ENCODE results near the gene GMDS. TPM values are rescaled to one million over a fixed set of nuclear protein-coding genes. Genes with fewer than 3 reads are reported as not detected.
A peak's percentile ranks its signal among the peaks of the same experiment; 100 is the strongest.

GMDS gene
- total and polyA plus RNA-seq, 2 of the 13 experiments (the other 11 are each of a cell fraction or from before 2014, with no cell fraction given) = 64.4 to 112 TPM

GRCh38 chr6:2245103-2245876 is at the start of gene GMDS (continued):
- TF ChIP-seq ATF7-NPFF (CRISPR knock-in tag; IDR thresholded peaks at IDR 0.05; ENCODE audit: low read depth) = peak; percentile 98
- peak; percentile 96; the same call in 1 of the 2 replicates for TF ChIP-seq FLYWCH1 (CRISPR knock-in tag; IDR thresholded peaks at IDR 0.05)
- TF ChIP-seq HIC2 (CRISPR knock-in tag; IDR thresholded peaks at IDR 0.05; ENCODE audit: low read depth) = peak; percentile 63
- no peak for TF ChIP-seq ZNF569 (CRISPR knock-in tag; IDR thresholded peaks at IDR 0.05; ENCODE audit: borderline replicate concordance)
- TF ChIP-seq JUN (CRISPR knock-in tag; IDR thresholded peaks at IDR 0.05) = 0 out of 2 replicates have a peak, but pooled peaks have one; percentile 6
- peak; percentile 55; the same call in 1 of the 2 replicates for TF ChIP-seq GATA4 (IDR thresholded peaks at IDR 0.05; ENCODE audit: borderline replicate concordance, low read depth)
- no peak; the same call in none of the 2 replicates for TF ChIP-seq SP5 (CRISPR knock-in tag; IDR thresholded peaks at IDR 0.05; ENCODE audit: borderline replicate concordance, low read depth)
- TF ChIP-seq MIER3 (CRISPR knock-in tag; IDR thresholded peaks at IDR 0.05; ENCODE audit: borderline replicate concordance) = 0 out of 2 replicates have a peak, but pooled peaks have one; percentile 16
- no peak for TF ChIP-seq CBX5 (CRISPR knock-in tag; IDR thresholded peaks at IDR 0.05; ENCODE audit: borderline replicate concordance)
- TF ChIP-seq SP140L (CRISPR knock-in tag; IDR thresholded peaks at IDR 0.05; ENCODE audit: borderline replicate concordance) = no peak
- peak; percentile 70; the same call in 1 of the 2 replicates for TF ChIP-seq NFAT5 (CRISPR knock-in tag; IDR thresholded peaks at IDR 0.05)
- no peak; the same call in 1 of the 2 replicates for TF ChIP-seq ZNF546 (CRISPR knock-in tag; conservative IDR thresholded peaks at IDR 0.05)
- no peak for TF ChIP-seq ZNF484 (CRISPR knock-in tag; IDR thresholded peaks at IDR 0.05; ENCODE audit: borderline replicate concordance, low read depth)
- no peak for TF ChIP-seq RAD51 (IDR thresholded peaks at IDR 0.05; ENCODE audit: borderline replicate concordance)
- no peak for TF ChIP-seq RBM39 (IDR thresholded peaks at IDR 0.05; ENCODE audit: low read depth, low read length, poor library complexity, severe bottlenecking)
- TF ChIP-seq ZNF747 (CRISPR knock-in tag; IDR thresholded peaks at IDR 0.05; ENCODE audit: borderline replicate concordance) = no peak; the same call in 1 of the 2 replicates
- 0 out of 2 replicates have a peak, but pooled peaks have one; percentile 20 for TF ChIP-seq ZNF740 (CRISPR knock-in tag; IDR thresholded peaks at IDR 0.05)
- TF ChIP-seq GTF2F1 (IDR thresholded peaks at IDR 0.05; ENCODE audit: low read length) = no peak
- peak; percentile 81; the same call in 1 of the 2 replicates for TF ChIP-seq ZNF292 (CRISPR knock-in tag; IDR thresholded peaks at IDR 0.05; ENCODE audit: borderline replicate concordance, low read depth)
- TF ChIP-seq RNF2 (conservative IDR thresholded peaks at IDR 0.05; ENCODE audit: low read depth) = peak; percentile 90
- TF ChIP-seq PAWR (CRISPR knock-in tag; IDR thresholded peaks at IDR 0.05; ENCODE audit: borderline replicate concordance) = no peak
- peak; percentile 99 for TF ChIP-seq ARNT2 (CRISPR knock-in tag; IDR thresholded peaks at IDR 0.05; ENCODE audit: low read depth)
